Lung (tissue), 12 donors: ENCODE measurements around the gene RTN4IP1. TPM values are rescaled to one million over a fixed set of nuclear protein-coding genes. Genes with fewer than 3 reads are reported as not detected.
A peak's percentile ranks its signal among the peaks of the same experiment; 100 is the strongest.

Source experiments
- ATAC-seq: fragments of 200-7000 bp; cut with Tn5 transposase; one replicate; pipeline ENCODE4 v1.9.1; 2020; ENCODE audit warnings: moderate number of reproducible peaks; ENCODE audit not compliant: insufficient read depth, low FRiP score
- DNase-seq, 3 donors: peaks; one replicate each; pipeline ENCODE4 v3.0.0-alpha.2; 2013 to 2017
- H3K27ac ChIP-seq, 2 donors: one replicate each; pipeline ENCODE4 v1.5.1; 2013; ENCODE audit warnings: mild to moderate bottlenecking in 2 of 2, moderate library complexity in 2 of 2, control low read depth in 1 of 2, inconsistent platforms in 1 of 2, low read depth in 1 of 2, low read length in 1 of 2
- H3K27me3 ChIP-seq, 3 donors: one replicate each; pipeline ENCODE4 v1.5.1; 2013; ENCODE audit warnings: low read length in 2 of 3; ENCODE audit not compliant: control insufficient read depth in 3 of 3, insufficient read depth in 3 of 3
- H3K36me3 ChIP-seq, 4 donors: one replicate each; pipeline ENCODE4 v1.5.1; 2013; ENCODE audit warnings: low read length in 4 of 4, mild to moderate bottlenecking in 1 of 4, moderate library complexity in 1 of 4; ENCODE audit not compliant: control insufficient read depth in 4 of 4, insufficient read depth in 4 of 4
- H3K4me1 ChIP-seq, 5 donors: one replicate each; pipeline ENCODE4 v1.5.1; 2013; ENCODE audit warnings: low read length in 5 of 5, mild to moderate bottlenecking in 2 of 5, moderate library complexity in 1 of 5; ENCODE audit not compliant: control insufficient read depth in 5 of 5, insufficient read depth in 5 of 5
- H3K4me3 ChIP-seq: one replicate; pipeline ENCODE4 v1.5.1; 2013; ENCODE audit warnings: mild to moderate bottlenecking, control low read depth, moderate library complexity
- H3K9ac ChIP-seq, 2 donors: one replicate each; pipeline ENCODE4 v1.5.1; 2013; ENCODE audit warnings: low read length in 2 of 2, control low read depth in 1 of 2; ENCODE audit not compliant: insufficient read depth in 1 of 2
- H3K9me3 ChIP-seq, 4 donors: one replicate each; pipeline ENCODE4 v1.5.1; 2013; ENCODE audit warnings: low read length in 3 of 4, mild to moderate bottlenecking in 1 of 4, moderate library complexity in 1 of 4; ENCODE audit not compliant: control insufficient read depth in 4 of 4, insufficient read depth in 3 of 4
- WGBS, 2 donors: extraction: QIAGEN DNeasy Blood & Tissue Kit; methylation state at CpG; one replicate each; pipeline ENCODE4 v1.1.7; 2013; 5-methylcytosine and 5-hydroxymethylcytosine counted together
- polyA plus RNA-seq, 2 donors: library from polyadenylated mRNA; stranded (reverse); fragments of 200-250 nt; gene quantifications; one replicate each; pipeline ENCODE4 v1.2.1, GENCODE V29; 2013
- total RNA-seq, 2 donors: library from RNA; depleted of rRNA in 1 of 2; stranded (reverse); fragments of >200 nt in 1 of 2; gene quantifications; one replicate each; pipeline ENCODE4 v1.2.1, GENCODE V29; 2014 to 2021
- TF ChIP-seq, protein P1 (sequence below): IDR thresholded peaks from 2 replicates; pipeline ENCODE4 v1.5.1; 2012; ENCODE audit warnings: mild to moderate bottlenecking; ENCODE audit errors: control extremely low read depth, extremely low read depth
- donor health status: control.
- donor health status: control.
- donor health status: Bipolar disorder and iron deficiency.
- donor health status: healthy.
- donor health status: DM: yes; HTN: yes; CAD: no.

RTN4IP1 gene
- total and polyA plus RNA-seq, 4 donors = 2.8 to 5.6 (median 4.6) TPM

DNA sequence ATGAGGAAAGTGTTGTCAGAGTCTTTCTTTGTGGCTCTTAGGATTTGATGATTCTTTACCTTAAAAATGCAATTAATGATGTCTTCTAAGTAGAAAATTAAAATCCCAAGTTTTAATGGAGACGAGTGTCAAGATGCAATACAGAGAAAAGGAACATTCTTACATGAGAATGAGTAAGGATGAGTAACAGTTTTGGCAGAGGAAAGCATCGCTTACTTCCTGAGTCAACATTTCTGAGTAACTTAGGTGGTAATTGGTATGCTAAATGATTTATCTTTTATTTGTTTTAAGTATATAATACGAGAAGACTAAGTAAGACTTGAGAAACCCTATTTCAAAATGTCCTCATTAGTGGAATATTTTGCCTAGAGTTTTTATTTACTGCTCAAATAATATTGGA is 101.3 kb downstream of the RTN4IP1 start:
- Histone ChIP-seq H3K36me3 (peaks cover 0 to 3% (median 0%) of the 10 kb centered on the region in 4 donors), H3K4me3 (no peak overlapping the region), H3K9ac (no peak overlapping the region), H3K4me1 (no peaks in the 10 kb centered on the region), H3K27me3 (no peaks in the 10 kb centered on the region), H3K27ac (no peak overlapping the region), H3K9me3 (no peaks in the 10 kb centered on the region)
- DNase-seq (no peak), ATAC-seq (no peak)
- TF ChIP-seq, protein P1, sequence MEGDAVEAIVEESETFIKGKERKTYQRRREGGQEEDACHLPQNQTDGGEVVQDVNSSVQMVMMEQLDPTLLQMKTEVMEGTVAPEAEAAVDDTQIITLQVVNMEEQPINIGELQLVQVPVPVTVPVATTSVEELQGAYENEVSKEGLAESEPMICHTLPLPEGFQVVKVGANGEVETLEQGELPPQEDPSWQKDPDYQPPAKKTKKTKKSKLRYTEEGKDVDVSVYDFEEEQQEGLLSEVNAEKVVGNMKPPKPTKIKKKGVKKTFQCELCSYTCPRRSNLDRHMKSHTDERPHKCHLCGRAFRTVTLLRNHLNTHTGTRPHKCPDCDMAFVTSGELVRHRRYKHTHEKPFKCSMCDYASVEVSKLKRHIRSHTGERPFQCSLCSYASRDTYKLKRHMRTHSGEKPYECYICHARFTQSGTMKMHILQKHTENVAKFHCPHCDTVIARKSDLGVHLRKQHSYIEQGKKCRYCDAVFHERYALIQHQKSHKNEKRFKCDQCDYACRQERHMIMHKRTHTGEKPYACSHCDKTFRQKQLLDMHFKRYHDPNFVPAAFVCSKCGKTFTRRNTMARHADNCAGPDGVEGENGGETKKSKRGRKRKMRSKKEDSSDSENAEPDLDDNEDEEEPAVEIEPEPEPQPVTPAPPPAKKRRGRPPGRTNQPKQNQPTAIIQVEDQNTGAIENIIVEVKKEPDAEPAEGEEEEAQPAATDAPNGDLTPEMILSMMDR = no peak
- WGBS, 2 donors = 52 to 67% methylated on average over 3 of the region's 3 CpGs

DNA sequence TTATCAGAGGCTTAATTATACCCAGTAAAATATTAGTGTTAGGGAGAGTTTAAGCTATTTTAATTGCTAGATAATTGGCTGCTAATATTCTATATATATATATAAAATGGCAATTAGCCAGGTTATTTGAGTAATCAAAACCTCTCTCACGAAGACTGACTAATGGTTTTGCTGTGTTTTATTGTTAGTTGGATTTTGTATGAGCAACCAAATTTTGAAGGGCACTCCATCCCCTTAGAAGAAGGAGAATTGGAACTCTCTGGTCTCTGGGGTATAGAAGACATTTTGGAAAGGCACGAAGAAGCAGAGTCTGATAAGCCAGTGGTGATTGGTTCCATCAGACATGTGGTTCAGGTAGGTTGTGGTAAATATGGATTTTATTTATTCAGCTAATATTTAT is 102.2 kb downstream of the RTN4IP1 start:
- Histone ChIP-seq H3K9ac (no peak overlapping the region), H3K4me3 (no peak overlapping the region), H3K4me1 (no peaks in the 10 kb centered on the region), H3K9me3 (no peaks in the 10 kb centered on the region), H3K27me3 (no peaks in the 10 kb centered on the region), H3K27ac (no peak overlapping the region), H3K36me3 (peaks cover 0 to 3% (median 0%) of the 10 kb centered on the region in 4 donors)
- TF ChIP-seq, protein P1 = no peak
- DNase-seq (no peak), ATAC-seq (no peak)
- WGBS, 2 donors = 91 to 94% methylated on average over 2 of the region's 2 CpGs

DNA sequence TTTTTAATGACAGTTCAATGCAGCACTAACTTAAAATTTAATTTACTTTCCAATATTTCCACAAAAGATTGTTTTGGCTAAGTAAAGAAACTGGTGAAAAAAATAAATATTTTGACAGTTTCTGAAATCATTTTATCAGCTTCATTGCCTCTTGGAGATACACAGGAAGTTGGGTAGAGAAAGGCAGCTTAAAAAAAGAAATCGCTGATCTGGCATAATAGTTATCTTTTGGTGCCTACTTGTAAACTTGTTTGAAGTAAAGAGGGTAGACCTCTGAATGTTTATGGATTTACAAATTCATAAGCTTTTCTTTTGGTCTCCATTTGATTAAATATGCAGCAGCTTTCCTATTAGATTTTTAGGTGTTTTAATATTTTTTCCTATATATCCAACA is 103.4 kb downstream of the RTN4IP1 start:
- no peak overlapping the region for H3K9ac ChIP-seq
- DNase-seq = no peak
- H3K27me3 ChIP-seq = no peaks in the 10 kb centered on the region
- 59 to 64% methylated on average over 1 of the region's 1 CpG for WGBS, 2 donors
- no peaks in the 10 kb centered on the region for H3K4me1 ChIP-seq
- TF ChIP-seq, protein P1 = no peak
- no peak for ATAC-seq
- no peak overlapping the region for H3K4me3 ChIP-seq
- H3K36me3 ChIP-seq = peaks cover 0 to 2% (median 0%) of the 10 kb centered on the region in 4 donors
- H3K27ac ChIP-seq = no peak overlapping the region
- H3K9me3 ChIP-seq = no peaks in the 10 kb centered on the region

DNA sequence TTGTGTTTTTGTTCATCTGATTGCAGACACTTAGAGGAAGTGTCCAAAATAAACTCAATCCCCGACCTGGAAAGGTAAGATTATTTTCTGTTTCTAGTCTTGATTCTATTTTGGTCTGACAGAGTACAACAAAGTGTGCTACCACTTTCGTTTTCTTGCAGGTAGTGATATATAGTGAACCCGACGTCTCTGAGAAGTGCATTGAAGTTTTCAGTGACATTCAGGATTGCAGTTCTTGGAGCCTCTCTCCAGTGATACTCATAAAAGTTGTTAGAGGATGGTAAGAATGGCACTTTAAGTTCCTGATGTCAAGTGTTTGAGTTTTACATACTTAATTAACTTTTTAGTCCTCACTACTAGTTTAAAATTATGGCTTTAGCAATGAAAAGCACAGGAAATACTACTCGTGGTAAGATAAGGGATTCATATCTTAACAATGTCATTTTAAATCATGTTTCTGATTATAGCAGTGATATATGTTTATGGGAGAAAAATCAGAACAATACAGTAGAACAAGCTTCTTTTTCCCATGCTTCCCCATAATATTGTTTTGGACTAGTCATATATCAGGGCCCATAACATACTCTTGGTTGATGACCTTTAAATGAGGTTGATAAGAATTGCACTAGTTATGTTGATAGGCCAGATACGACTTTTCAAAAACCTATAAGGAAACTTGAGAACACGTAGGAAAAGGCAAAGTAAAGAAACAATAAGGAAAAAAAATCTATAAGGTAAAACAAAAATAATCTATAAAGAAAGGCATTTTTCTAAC is 104.0 kb downstream of the RTN4IP1 start:
- peaks cover 0 to 2% (median 0%) of the 10 kb centered on the region in 4 donors for H3K36me3 ChIP-seq
- H3K4me1 ChIP-seq = no peaks in the 10 kb centered on the region
- no peaks in the 10 kb centered on the region for H3K9me3 ChIP-seq
- no peak for DNase-seq
- H3K9ac ChIP-seq = no peak overlapping the region
- peak overlapping the region in 1 of 2 donors; percentile 21 for H3K27ac ChIP-seq
- H3K4me3 ChIP-seq = no peak overlapping the region
- TF ChIP-seq, protein P1 = no peak
- no peaks in the 10 kb centered on the region for H3K27me3 ChIP-seq
- ATAC-seq = no peak
- 19 to 23% methylated on average over 7 of the region's 7 CpGs for WGBS, 2 donors
